ENCODE data around the gene STAM2.

GRCh38 chr2:152092095-152092494 lies 83.5 kb downstream of the STAM2 start:
- TF ChIP-seq, protein P1, sequence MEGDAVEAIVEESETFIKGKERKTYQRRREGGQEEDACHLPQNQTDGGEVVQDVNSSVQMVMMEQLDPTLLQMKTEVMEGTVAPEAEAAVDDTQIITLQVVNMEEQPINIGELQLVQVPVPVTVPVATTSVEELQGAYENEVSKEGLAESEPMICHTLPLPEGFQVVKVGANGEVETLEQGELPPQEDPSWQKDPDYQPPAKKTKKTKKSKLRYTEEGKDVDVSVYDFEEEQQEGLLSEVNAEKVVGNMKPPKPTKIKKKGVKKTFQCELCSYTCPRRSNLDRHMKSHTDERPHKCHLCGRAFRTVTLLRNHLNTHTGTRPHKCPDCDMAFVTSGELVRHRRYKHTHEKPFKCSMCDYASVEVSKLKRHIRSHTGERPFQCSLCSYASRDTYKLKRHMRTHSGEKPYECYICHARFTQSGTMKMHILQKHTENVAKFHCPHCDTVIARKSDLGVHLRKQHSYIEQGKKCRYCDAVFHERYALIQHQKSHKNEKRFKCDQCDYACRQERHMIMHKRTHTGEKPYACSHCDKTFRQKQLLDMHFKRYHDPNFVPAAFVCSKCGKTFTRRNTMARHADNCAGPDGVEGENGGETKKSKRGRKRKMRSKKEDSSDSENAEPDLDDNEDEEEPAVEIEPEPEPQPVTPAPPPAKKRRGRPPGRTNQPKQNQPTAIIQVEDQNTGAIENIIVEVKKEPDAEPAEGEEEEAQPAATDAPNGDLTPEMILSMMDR (IDR thresholded peaks at IDR 0.05) = no peak
- TF ChIP-seq POLR2AphosphoS5 (IDR thresholded peaks at IDR 0.05; ENCODE audit: insufficient read depth in 1 of 2, low read depth in 1 of 2) (no peak), POLR2A (IDR thresholded peaks at IDR 0.05) (no peak)

Data from vagina (tissue), 2 donors.